Stimulated activated CD8-positive, alpha-beta memory T cell treated with anti-CD3 and anti-CD28 coated beads, Interleukin-4, amount 100 ng/mL, for 48 hours (primary cell): ENCODE results near the gene ARMC3.

ENCODE experiments used
- DNase-seq: peaks from one replicate; pipeline ENCODE4 v3.0.0-alpha.2; 2020

Gene ARMC3

DNA sequence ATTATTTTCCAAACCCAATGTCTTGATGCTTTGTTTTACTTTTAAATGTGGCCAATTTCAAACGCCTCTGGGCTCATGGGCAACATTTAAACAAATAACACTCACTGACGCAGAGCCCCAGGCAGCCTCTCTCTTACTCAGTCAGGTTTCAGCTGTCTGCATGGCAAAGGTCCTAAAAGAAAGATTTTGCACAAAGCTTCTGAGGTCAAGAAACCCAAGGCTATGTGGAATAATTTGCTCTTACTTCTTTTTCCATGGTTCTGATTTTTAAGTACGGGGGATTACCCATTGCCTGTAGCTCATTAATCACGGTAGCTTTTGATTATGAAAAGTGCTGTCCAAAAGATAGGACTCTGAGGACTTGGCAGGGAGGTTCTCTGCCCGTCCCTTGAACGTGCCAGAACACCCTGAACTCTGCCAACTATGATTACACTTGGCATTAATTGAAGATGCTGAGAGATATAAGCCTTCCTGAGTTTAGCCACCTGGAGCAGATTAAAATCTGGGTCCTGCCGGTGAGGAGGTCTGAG is 153.4 kb downstream of the ARMC3 start:
- no peak for DNase-seq

- DNase-seq = no peak
These were observed 154.0 kb downstream of the ARMC3 start for GRCh38 chr10:23081891-23082290.
